HS-27A (cell line): ENCODE results near the gene SIRPB2.
A peak's percentile ranks its signal among the peaks of the same experiment; 100 is the strongest.
"Not testable (repeated sequence)": the region's sequence is repeated elsewhere in the genome, so short reads cannot be mapped to it uniquely, and the experiment has no call there.

Experiments
- DNase-seq: peaks from one replicate; pipeline ENCODE4 v3.0.0-alpha.2; 2012; ENCODE audit warnings: low read depth, missing footprints

Gene SIRPB2

GRCh38 chr20:1499528-1500420 lies 8.6 kb upstream of the SIRPB2 start:
- DNase-seq, result no peak

- DNase-seq, result not testable (repeated sequence)
Measured at GRCh38 chr20:1497371-1497770, 6.2 kb upstream of the SIRPB2 start.

- DNase-seq, result no peak
Measured at GRCh38 chr20:1496930-1497329, 5.7 kb upstream of the SIRPB2 start.

- DNase-seq, result no peak
Measured at GRCh38 chr20:1494436-1494835, 3.2 kb upstream of the SIRPB2 start.

- DNase-seq, result no peak
Measured at GRCh38 chr20:1493536-1493935, 2.3 kb upstream of the SIRPB2 start.

GRCh38 chr20:1491860-1492642 lies 831 bp upstream of the SIRPB2 start:
- DNase-seq, result no peak

- DNase-seq, result no peak
Measured at GRCh38 chr20:1490643-1491195, 501 bp downstream of the SIRPB2 start.

- DNase-seq, result no peak
Measured at GRCh38 chr20:1489764-1490436, 1.3 kb downstream of the SIRPB2 start.

- DNase-seq, result no peak
Measured at GRCh38 chr20:1489325-1489724, 1.9 kb downstream of the SIRPB2 start.

- no peak for DNase-seq
Measured at GRCh38 chr20:1486566-1486965, 4.7 kb downstream of the SIRPB2 start.

- no peak for DNase-seq
Measured at GRCh38 chr20:1484438-1485116, 6.6 kb downstream of the SIRPB2 start.

GRCh38 chr20:1479831-1480595 lies 11.2 kb downstream of the SIRPB2 start:
- DNase-seq, result no peak

- peak; percentile 74 for DNase-seq
Measured at GRCh38 chr20:1478566-1478965, 12.7 kb downstream of the SIRPB2 start.

GRCh38 chr20:1477896-1478490 lies 13.2 kb downstream of the SIRPB2 start:
- DNase-seq, result no peak

GRCh38 chr20:1474817-1475603 lies 16.2 kb downstream of the SIRPB2 start:
- DNase-seq, result no peak

- DNase-seq, result no peak
Measured at GRCh38 chr20:1474325-1474724, 16.9 kb downstream of the SIRPB2 start.

GRCh38 chr20:1473246-1474220 lies 17.7 kb downstream of the SIRPB2 start:
- DNase-seq, result no peak

GRCh38 chr20:1472556-1473245 lies 18.5 kb downstream of the SIRPB2 start:
- no peak for DNase-seq
